ENCODE measurements around the gene PAXX.

The PAXX gene

GRCh38 chr9:137034709-137035506, 42.7 kb downstream of the PAXX start:
- DNase-seq = peak; percentile 83

GRCh38 chr9:137035507-137035834, 43.2 kb downstream of the PAXX start:
- no peak for DNase-seq

- DNase-seq = no peak
Observed at GRCh38 chr9:137035937-137036336, 43.7 kb downstream of the PAXX start.

- DNase-seq = no peak
Observed at GRCh38 chr9:137037035-137037434, 44.8 kb downstream of the PAXX start.

GRCh38 chr9:137037483-137037882, 45.3 kb downstream of the PAXX start:
- no peak for DNase-seq

GRCh38 chr9:137038916-137039315, 46.7 kb downstream of the PAXX start:
- DNase-seq = no peak

- DNase-seq = no peak
Observed at GRCh38 chr9:137039611-137040366, 47.6 kb downstream of the PAXX start.

- no peak for DNase-seq
Observed at GRCh38 chr9:137040568-137040967, 48.3 kb downstream of the PAXX start.

GRCh38 chr9:137041124-137041523, 48.9 kb downstream of the PAXX start:
- DNase-seq = no peak

- DNase-seq = no peak
Observed at GRCh38 chr9:137042751-137043727, 50.8 kb downstream of the PAXX start.
